Measurements from ENCODE around the gene AMFR. TPM values are rescaled to one million over a fixed set of nuclear protein-coding genes. Genes with fewer than 3 reads are reported as not detected.

The AMFR gene
- total and polyA plus RNA-seq, 10 of the 15 experiments (the other 5 are each of a cell fraction or from before 2014, with no cell fraction given): 8.2 to 67.6 (median 28.1) TPM

DNA sequence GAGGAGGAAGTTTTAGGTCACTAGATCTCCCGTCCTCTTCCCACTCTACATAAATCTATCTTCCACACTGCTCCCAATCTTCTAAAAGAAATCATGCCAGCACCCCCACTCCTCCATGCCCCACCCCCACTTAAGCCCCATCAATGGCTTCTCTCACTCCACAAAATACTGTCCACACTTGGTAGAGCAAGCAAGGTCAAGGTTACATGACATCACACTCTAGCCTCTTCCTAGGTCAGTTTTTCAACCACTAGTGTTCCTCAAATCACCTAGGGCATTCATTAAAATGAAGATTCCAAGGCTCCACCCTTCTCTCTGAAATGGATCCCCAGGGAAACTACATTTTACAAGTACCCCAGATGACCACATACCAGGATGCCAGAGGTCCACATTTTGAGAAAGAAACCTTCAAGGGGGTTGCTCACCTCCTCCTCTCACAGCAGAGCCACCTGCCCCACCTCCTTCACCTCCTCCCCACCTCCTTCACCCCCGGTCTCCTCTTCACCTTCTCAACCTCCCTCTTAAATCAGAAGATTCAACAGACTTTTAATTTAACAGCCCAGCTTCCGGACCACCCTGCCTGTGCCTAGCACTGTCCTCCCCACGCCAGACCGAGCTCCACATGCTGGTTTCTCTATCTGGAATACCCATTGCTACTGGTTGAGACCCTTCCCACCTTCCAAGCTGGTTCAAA is 3.2 kb downstream of the AMFR start:
- Histone ChIP-seq H3K4me2 (ENCODE audit: control insufficient read depth, insufficient read depth) (peak overlapping the region; percentile 95), H3K9ac (ENCODE audit: control insufficient read depth, insufficient read depth, low read length) (peak overlapping the region; percentile 89), H3K79me2 (ENCODE audit: control insufficient read depth, insufficient read depth, low read length) (peaks cover 73% of the 10 kb centered on the region), H3K4me1 (ENCODE audit: control insufficient read depth, insufficient read depth, low read length) (peaks cover 12% of the 10 kb centered on the region), H3K27me3 (replicated peaks in 1 of 2; ENCODE audit: control insufficient read depth in 2 of 2, insufficient read depth in 2 of 2, low read length in 1 of 2) (no peaks in the 10 kb centered on the region), H3K27ac (ENCODE audit: control insufficient read depth, insufficient read depth) (peak overlapping the region; percentile 60), H3K4me3 (peak overlapping the region; percentile 78), H3K36me3 (ENCODE audit: control insufficient read depth in 2 of 2, insufficient read depth in 2 of 2, low read length in 1 of 2) (no peaks in the 10 kb centered on the region), H3K9me3 (replicated peaks; ENCODE audit: control insufficient read depth, insufficient read depth, low read length) (no peaks in the 10 kb centered on the region), H2AFZ (ENCODE audit: control insufficient read depth, low read depth, low read length) (no peak overlapping the region; the same call in none of the 2 replicates), H4K20me1 (ENCODE audit: control insufficient read depth, insufficient read depth) (no peaks in the 10 kb centered on the region)
- WGBS (ENCODE audit: insufficient coverage, insufficient replicate concordance, low lambda C conversion rate, missing lambda C conversion rate): 4% methylated on average over 5 of the region's 5 CpGs
- RAD21 ChIA-PET (ENCODE audit: unreplicated experiment): interaction anchor here (1.0 to 1.4 kb wide), 3 partner anchors 8 to 479 kb away, joined by 3 to 6 read pairs (median 3); partner anchors contain the start of genes NUDT21 and OGFOD1
- no peak for TF ChIP-seq NR2C1 (IDR thresholded peaks at IDR 0.05)
- peak; percentile 66; the same call in 1 of the 2 replicates for TF ChIP-seq ESRRA (IDR thresholded peaks at IDR 0.05; ENCODE audit: low read length)
- TF ChIP-seq NFYA (IDR thresholded peaks at IDR 0.05; ENCODE audit: borderline replicate concordance, low read depth, low read length): no peak
- TF ChIP-seq ATF7 (IDR thresholded peaks at IDR 0.05; ENCODE audit: low read depth): peak; percentile 16; the same call in 1 of the 2 replicates
- 0 out of 2 replicates have a peak, but pooled peaks have one; percentile 18 for TF ChIP-seq IKZF1 (conservative IDR thresholded peaks at IDR 0.05)
- TF ChIP-seq NR2F1 (conservative IDR thresholded peaks at IDR 0.05): 0 out of 2 replicates have a peak, but pooled peaks have one; percentile 34
- TF ChIP-seq NFIC (IDR thresholded peaks at IDR 0.05; ENCODE audit: low read depth, low read length): 0 out of 2 replicates have a peak, but pooled peaks have one; percentile 7
- TF ChIP-seq YY1 (IDR thresholded peaks at IDR 0.05; ENCODE audit: low read depth, low read length): 0 out of 2 replicates have a peak, but pooled peaks have one; percentile 12
- TF ChIP-seq, protein P1, sequence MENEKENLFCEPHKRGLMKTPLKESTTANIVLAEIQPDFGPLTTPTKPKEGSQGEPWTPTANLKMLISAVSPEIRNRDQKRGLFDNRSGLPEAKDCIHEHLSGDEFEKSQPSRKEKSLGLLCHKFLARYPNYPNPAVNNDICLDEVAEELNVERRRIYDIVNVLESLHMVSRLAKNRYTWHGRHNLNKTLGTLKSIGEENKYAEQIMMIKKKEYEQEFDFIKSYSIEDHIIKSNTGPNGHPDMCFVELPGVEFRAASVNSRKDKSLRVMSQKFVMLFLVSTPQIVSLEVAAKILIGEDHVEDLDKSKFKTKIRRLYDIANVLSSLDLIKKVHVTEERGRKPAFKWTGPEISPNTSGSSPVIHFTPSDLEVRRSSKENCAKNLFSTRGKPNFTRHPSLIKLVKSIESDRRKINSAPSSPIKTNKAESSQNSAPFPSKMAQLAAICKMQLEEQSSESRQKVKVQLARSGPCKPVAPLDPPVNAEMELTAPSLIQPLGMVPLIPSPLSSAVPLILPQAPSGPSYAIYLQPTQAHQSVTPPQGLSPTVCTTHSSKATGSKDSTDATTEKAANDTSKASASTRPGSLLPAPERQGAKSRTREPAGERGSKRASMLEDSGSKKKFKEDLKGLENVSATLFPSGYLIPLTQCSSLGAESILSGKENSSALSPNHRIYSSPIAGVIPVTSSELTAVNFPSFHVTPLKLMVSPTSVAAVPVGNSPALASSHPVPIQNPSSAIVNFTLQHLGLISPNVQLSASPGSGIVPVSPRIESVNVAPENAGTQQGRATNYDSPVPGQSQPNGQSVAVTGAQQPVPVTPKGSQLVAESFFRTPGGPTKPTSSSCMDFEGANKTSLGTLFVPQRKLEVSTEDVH (IDR thresholded peaks at IDR 0.05; ENCODE audit: low read depth, partially characterized antibody): no peak
- TF ChIP-seq, protein P2, sequence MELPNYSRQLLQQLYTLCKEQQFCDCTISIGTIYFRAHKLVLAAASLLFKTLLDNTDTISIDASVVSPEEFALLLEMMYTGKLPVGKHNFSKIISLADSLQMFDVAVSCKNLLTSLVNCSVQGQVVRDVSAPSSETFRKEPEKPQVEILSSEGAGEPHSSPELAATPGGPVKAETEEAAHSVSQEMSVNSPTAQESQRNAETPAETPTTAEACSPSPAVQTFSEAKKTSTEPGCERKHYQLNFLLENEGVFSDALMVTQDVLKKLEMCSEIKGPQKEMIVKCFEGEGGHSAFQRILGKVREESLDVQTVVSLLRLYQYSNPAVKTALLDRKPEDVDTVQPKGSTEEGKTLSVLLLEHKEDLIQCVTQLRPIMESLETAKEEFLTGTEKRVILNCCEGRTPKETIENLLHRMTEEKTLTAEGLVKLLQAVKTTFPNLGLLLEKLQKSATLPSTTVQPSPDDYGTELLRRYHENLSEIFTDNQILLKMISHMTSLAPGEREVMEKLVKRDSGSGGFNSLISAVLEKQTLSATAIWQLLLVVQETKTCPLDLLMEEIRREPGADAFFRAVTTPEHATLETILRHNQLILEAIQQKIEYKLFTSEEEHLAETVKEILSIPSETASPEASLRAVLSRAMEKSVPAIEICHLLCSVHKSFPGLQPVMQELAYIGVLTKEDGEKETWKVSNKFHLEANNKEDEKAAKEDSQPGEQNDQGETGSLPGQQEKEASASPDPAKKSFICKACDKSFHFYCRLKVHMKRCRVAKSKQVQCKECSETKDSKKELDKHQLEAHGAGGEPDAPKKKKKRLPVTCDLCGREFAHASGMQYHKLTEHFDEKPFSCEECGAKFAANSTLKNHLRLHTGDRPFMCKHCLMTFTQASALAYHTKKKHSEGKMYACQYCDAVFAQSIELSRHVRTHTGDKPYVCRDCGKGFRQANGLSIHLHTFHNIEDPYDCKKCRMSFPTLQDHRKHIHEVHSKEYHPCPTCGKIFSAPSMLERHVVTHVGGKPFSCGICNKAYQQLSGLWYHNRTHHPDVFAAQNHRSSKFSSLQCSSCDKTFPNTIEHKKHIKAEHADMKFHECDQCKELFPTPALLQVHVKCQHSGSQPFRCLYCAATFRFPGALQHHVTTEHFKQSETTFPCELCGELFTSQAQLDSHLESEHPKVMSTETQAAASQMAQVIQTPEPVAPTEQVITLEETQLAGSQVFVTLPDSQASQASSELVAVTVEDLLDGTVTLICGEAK (IDR thresholded peaks at IDR 0.05; ENCODE audit: borderline replicate concordance): no peak
- DNase-seq (ENCODE audit: low read depth, low spot score): no peak
- in situ Hi-C loops (cut with MboI): no loop called here
- peak; percentile 11 for ATAC-seq
- FAIRE-seq: no peak
- no TSS peak for BruUV-seq (replicated peaks)
- POLR2A ChIA-PET: interaction anchor here (0.8 to 2.6 kb wide), 2 partner anchors 10 to 29 kb away, joined by 6 to 8 read pairs; partner anchors contain the start of genes NUDT21 and OGFOD1
- SMC1A ChIA-PET (ENCODE audit: uncharacterized antibody, unreplicated experiment): interaction anchor here (0.6 to 1.3 kb wide), 3 partner anchors 21 to 31 kb away, joined by 3 to 4 read pairs (median 3); partner anchors contain the start of genes NUDT21 and OGFOD1
- CTCF ChIA-PET: interaction anchor here (1.7 kb wide), 1 partner anchor 13 kb away, joined by 5 read pairs; no protein-coding TSS in a partner anchor
- intact Hi-C loops (cut with micrococcal nuclease; ENCODE audit: unreplicated experiment): loop anchor here (2.0 kb wide), 1 partner anchor 27 kb away; no protein-coding TSS in a partner anchor

All from GM12878 (cell line).